ENCODE results near the gene SLC2A9. TPM values are rescaled to one million over a fixed set of nuclear protein-coding genes. Genes with fewer than 3 reads are reported as not detected.

The SLC2A9 gene
- polyA plus RNA-seq, 1 donor from 2014 or later, result not detected

DNA sequence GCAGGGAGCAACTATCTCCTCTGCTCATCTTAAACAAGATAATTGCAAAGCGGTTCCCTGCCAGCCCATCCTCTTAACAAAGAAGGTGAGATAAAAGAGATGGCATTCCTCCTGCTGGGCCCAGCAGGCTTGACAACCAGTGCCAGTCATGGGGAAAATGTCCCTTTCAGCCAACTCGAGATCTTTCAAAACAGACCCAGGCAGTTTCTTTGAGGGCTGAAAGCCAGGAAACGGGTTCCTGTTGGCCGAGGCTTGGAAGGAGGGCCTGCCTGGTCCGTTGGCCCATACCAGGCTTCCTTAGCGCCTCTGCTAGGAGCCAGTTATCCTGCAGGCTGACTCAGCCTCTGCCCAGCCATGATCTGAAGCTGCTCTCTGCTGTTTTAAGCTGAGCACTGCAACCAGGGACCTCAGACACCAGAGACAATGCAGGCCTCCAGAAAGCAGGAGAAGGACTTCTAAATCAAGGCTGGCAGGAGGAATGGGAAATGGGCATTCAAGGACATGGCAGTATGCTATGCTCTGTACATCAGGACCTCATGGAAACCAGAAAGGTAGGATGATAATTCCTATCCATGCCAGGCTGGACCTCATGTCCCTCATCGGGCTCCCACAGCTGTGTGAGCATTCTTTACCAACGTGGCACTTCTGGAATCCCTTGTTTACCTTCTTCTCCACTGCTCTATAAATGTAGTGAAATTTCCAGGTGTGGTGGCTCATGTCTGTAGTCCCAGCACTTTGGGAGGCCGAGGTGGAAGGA lies 42.4 kb upstream of the SLC2A9 start:
- no peaks in the 10 kb centered on the region for H3K36me3 ChIP-seq (ENCODE audit: insufficient read depth, low read length)
- no peak overlapping the region for H3K4me3 ChIP-seq (ENCODE audit: low read length)
- no peak overlapping the region for H3K27ac ChIP-seq (ENCODE audit: low read length)
- no peak overlapping the region for H2AFZ ChIP-seq (ENCODE audit: low read depth, low read length)
- no peaks in the 10 kb centered on the region for H3K79me2 ChIP-seq (replicated peaks; ENCODE audit: insufficient read depth, low read length)
- H3K27me3 ChIP-seq (ENCODE audit: insufficient read depth, low read depth, low read length), result no peaks in the 10 kb centered on the region
- no peaks in the 10 kb centered on the region for H3F3A ChIP-seq (ENCODE audit: insufficient read depth, low read length, poor library complexity, severe bottlenecking)
- H3K9ac ChIP-seq (ENCODE audit: low read length), result no peak overlapping the region
- H3K9me2 ChIP-seq (ENCODE audit: insufficient read depth, low read length), result no peaks in the 10 kb centered on the region
- TF ChIP-seq REST (IDR thresholded peaks at IDR 0.05; ENCODE audit: borderline replicate concordance) (no peak), SMC3 (conservative IDR thresholded peaks at IDR 0.05; ENCODE audit: poor library complexity) (peak; percentile 90), EP300 (conservative IDR thresholded peaks at IDR 0.05; ENCODE audit: poor library complexity, severe bottlenecking) (peak; percentile 36), MXI1 (conservative IDR thresholded peaks at IDR 0.05; ENCODE audit: poor library complexity, severe bottlenecking) (no peak), TAF1 (IDR thresholded peaks at IDR 0.05; ENCODE audit: low read depth) (no peak), POLR2AphosphoS5 (IDR thresholded peaks at IDR 0.05) (peak; percentile 20), RAD21 (conservative IDR thresholded peaks at IDR 0.05) (peak; percentile 84), EZH2 (IDR thresholded peaks at IDR 0.05; ENCODE audit: borderline replicate concordance, insufficient read depth, low read length, poor library complexity, severe bottlenecking) (no peak)
- TF ChIP-seq, protein P1, sequence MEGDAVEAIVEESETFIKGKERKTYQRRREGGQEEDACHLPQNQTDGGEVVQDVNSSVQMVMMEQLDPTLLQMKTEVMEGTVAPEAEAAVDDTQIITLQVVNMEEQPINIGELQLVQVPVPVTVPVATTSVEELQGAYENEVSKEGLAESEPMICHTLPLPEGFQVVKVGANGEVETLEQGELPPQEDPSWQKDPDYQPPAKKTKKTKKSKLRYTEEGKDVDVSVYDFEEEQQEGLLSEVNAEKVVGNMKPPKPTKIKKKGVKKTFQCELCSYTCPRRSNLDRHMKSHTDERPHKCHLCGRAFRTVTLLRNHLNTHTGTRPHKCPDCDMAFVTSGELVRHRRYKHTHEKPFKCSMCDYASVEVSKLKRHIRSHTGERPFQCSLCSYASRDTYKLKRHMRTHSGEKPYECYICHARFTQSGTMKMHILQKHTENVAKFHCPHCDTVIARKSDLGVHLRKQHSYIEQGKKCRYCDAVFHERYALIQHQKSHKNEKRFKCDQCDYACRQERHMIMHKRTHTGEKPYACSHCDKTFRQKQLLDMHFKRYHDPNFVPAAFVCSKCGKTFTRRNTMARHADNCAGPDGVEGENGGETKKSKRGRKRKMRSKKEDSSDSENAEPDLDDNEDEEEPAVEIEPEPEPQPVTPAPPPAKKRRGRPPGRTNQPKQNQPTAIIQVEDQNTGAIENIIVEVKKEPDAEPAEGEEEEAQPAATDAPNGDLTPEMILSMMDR (IDR thresholded peaks at IDR 0.05; ENCODE audit: poor library complexity, severe bottlenecking), result peak; percentile 76
- no peaks in the 10 kb centered on the region for H4K20me1 ChIP-seq (ENCODE audit: insufficient read depth)
- no peak overlapping the region for H3K4me2 ChIP-seq (ENCODE audit: low read length)
- H3K9me3 ChIP-seq (ENCODE audit: low read length), result no peaks in the 10 kb centered on the region

DNA sequence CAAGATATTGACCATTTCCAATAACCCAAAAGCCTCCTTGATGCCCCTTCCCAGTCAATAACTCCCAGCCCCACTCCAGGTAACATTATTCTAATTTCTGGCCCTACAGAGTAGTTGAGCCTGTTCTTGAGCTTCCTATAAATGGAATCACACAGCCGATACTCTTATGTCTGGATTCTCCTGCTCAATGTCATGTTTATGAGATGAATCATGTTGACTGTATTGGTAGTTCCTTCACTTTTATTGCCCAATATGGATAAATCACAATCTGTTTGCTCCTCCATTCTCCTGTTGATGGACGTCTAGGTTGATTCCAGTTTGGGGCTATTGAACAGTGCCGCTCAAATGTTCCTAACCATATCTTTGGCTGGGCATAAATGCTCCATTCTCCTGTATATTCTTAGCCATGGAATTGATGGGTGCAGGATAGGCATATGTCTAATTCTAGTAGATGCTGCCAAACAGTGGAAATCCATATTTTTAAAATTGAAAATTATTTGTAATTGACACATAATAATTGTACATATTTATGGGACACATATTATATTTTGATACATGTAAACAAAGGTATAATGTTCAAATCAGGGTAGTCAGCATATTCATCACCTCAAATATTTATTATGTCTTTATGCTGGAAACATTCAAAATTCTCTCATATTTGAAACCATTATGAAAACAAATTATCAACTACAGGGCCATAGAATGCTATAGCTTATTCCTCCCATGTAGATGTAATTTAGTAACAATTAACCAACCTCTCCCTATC lies 40.5 kb upstream of the SLC2A9 start:
- Histone ChIP-seq H3K27ac (ENCODE audit: low read length) (no peak overlapping the region), H4K20me1 (ENCODE audit: insufficient read depth) (no peaks in the 10 kb centered on the region), H3K27me3 (ENCODE audit: insufficient read depth, low read depth, low read length) (no peaks in the 10 kb centered on the region), H3K36me3 (ENCODE audit: insufficient read depth, low read length) (no peaks in the 10 kb centered on the region), H3K9ac (ENCODE audit: low read length) (no peak overlapping the region), H3K4me3 (ENCODE audit: low read length) (no peak overlapping the region), H3K9me2 (ENCODE audit: insufficient read depth, low read length) (no peaks in the 10 kb centered on the region), H3K4me2 (ENCODE audit: low read length) (no peak overlapping the region), H3F3A (ENCODE audit: insufficient read depth, low read length, poor library complexity, severe bottlenecking) (no peaks in the 10 kb centered on the region), H3K9me3 (ENCODE audit: low read length) (no peaks in the 10 kb centered on the region), H2AFZ (ENCODE audit: low read depth, low read length) (no peak overlapping the region), H3K79me2 (replicated peaks; ENCODE audit: insufficient read depth, low read length) (no peaks in the 10 kb centered on the region)
- TF ChIP-seq RAD21 (conservative IDR thresholded peaks at IDR 0.05) (no peak), REST (IDR thresholded peaks at IDR 0.05; ENCODE audit: borderline replicate concordance) (no peak)
